H9 (cell line): Measurements from ENCODE around the gene ROCK1. TPM values are rescaled to one million over a fixed set of nuclear protein-coding genes. Genes with fewer than 3 reads are reported as not detected.

Experiments used
- DNase-seq: peaks from one replicate; pipeline ENCODE4 v3.0.0-alpha.2; 2017
- H2AFZ ChIP-seq: one replicate; pipeline ENCODE4 v1.6.1; 2013; ENCODE audit warnings: mild to moderate bottlenecking, low read length, control low read depth, moderate library complexity
- H2AK5ac ChIP-seq: 2 replicates; pipeline ENCODE4 v1.6.1; 2013; ENCODE audit warnings: low read length, control low read depth, mixed read lengths; ENCODE audit not compliant: insufficient read length
- H2BK120ac ChIP-seq: one replicate; pipeline ENCODE4 v1.6.1; 2013; ENCODE audit warnings: low read depth, mild to moderate bottlenecking, low read length, control low read depth, inconsistent platforms; ENCODE audit not compliant: poor library complexity, severe bottlenecking
- H2BK12ac ChIP-seq: 2 replicates; pipeline ENCODE4 v1.6.1; 2013; ENCODE audit warnings: low read length, control low read depth, mixed read lengths, low read depth; ENCODE audit not compliant: insufficient read length
- H2BK15ac ChIP-seq: 2 replicates; pipeline ENCODE4 v1.6.1; 2013; ENCODE audit warnings: low read depth, low read length, control low read depth
- H2BK20ac ChIP-seq: one replicate; pipeline ENCODE4 v1.6.1; 2013; ENCODE audit warnings: low read depth, mild to moderate bottlenecking, low read length, control low read depth, inconsistent platforms; ENCODE audit not compliant: poor library complexity, severe bottlenecking
- H2BK5ac ChIP-seq: 2 replicates; pipeline ENCODE4 v1.6.1; 2013; ENCODE audit warnings: low read length, control low read depth, mixed read lengths; ENCODE audit not compliant: insufficient read length
- H3K14ac ChIP-seq: 2 replicates; pipeline ENCODE4 v1.6.1; 2013; ENCODE audit warnings: low read length, control low read depth; ENCODE audit not compliant: insufficient read depth
- H3K18ac ChIP-seq: 2 replicates; pipeline ENCODE4 v1.6.1; 2013; ENCODE audit warnings: low read depth, mild to moderate bottlenecking, mixed read lengths, low read length, control low read depth; ENCODE audit not compliant: insufficient read length
- H3K23ac ChIP-seq: 2 replicates; pipeline ENCODE4 v1.6.1; 2013; ENCODE audit warnings: low read length, control low read depth, mixed read lengths, low read depth; ENCODE audit not compliant: insufficient read length
- H3K23me2 ChIP-seq: 2 replicates; pipeline ENCODE4 v1.6.1; 2013; ENCODE audit warnings: low read depth, mild to moderate bottlenecking, mixed read lengths, low read length, control low read depth; ENCODE audit not compliant: insufficient read length, poor library complexity, severe bottlenecking
- H3K27ac ChIP-seq: 2 replicates; pipeline ENCODE4 v1.5.1; 2013; ENCODE audit warnings: low read length, control low read depth, mixed read lengths, low read depth; ENCODE audit not compliant: insufficient read length
- H3K27me3 ChIP-seq: 2 replicates; pipeline ENCODE4 v1.6.1; 2013; ENCODE audit warnings: low read length, control low read depth, inconsistent platforms; ENCODE audit not compliant: insufficient read depth
- H3K4ac ChIP-seq: 2 replicates; pipeline ENCODE4 v1.6.1; 2013; ENCODE audit warnings: low read depth, mild to moderate bottlenecking, control low read depth, inconsistent platforms, low read length, moderate library complexity
- H3K4me1 ChIP-seq: 2 replicates; pipeline ENCODE4 v1.6.1; 2013; ENCODE audit warnings: low read length, control low read depth, inconsistent platforms; ENCODE audit not compliant: insufficient read depth
- H3K4me2 ChIP-seq: 2 replicates; pipeline ENCODE4 v1.6.1; 2013; ENCODE audit warnings: low read length, control low read depth, mixed read lengths; ENCODE audit not compliant: insufficient read length, insufficient read depth
- H3K56ac ChIP-seq: 2 replicates; pipeline ENCODE4 v1.6.1; 2013; ENCODE audit warnings: low read depth, mild to moderate bottlenecking, mixed read lengths, low read length, control low read depth; ENCODE audit not compliant: insufficient read length
- H3K79me1 ChIP-seq: 2 replicates; pipeline ENCODE4 v1.6.1; 2013; ENCODE audit warnings: low read depth, mild to moderate bottlenecking, moderate library complexity, low read length, control low read depth, inconsistent platforms; ENCODE audit not compliant: insufficient read depth, poor library complexity, severe bottlenecking
- H3K79me2 ChIP-seq: 2 replicates; pipeline ENCODE4 v1.6.1; 2013; ENCODE audit warnings: low read length, control low read depth, inconsistent platforms; ENCODE audit not compliant: insufficient read depth
- H3K9ac ChIP-seq: 2 replicates; pipeline ENCODE4 v1.6.1; 2013; ENCODE audit warnings: low read length, control low read depth, mixed read lengths; ENCODE audit not compliant: insufficient read length; ENCODE audit errors: extremely low read depth
- H3K9me3 ChIP-seq: one replicate; pipeline ENCODE4 v1.6.1; 2013; ENCODE audit warnings: low read depth, low read length, inconsistent platforms; ENCODE audit not compliant: control insufficient read depth
- H3T11ph ChIP-seq: one replicate; pipeline ENCODE4 v1.6.1; 2013; ENCODE audit warnings: mild to moderate bottlenecking, low read length, control low read depth, inconsistent platforms
- H4K20me1 ChIP-seq: one replicate; pipeline ENCODE4 v1.6.1; 2013; ENCODE audit not compliant: control insufficient read depth, insufficient read length, insufficient read depth
- H4K5ac ChIP-seq: 2 replicates; pipeline ENCODE4 v1.6.1; 2013; ENCODE audit warnings: low read depth, mild to moderate bottlenecking, mixed read lengths, low read length, control low read depth; ENCODE audit not compliant: insufficient read length
- H4K8ac ChIP-seq: replicated peaks from 2 replicates; pipeline ENCODE4 v1.6.1; 2013; ENCODE audit warnings: low read length, control low read depth, mixed read lengths, low read depth; ENCODE audit not compliant: insufficient read length
- H4K91ac ChIP-seq: 2 replicates; pipeline ENCODE4 v1.6.1; 2013; ENCODE audit warnings: low read depth, mild to moderate bottlenecking, moderate library complexity, mixed read lengths, low read length, control low read depth; ENCODE audit not compliant: insufficient read length
- H3K27ac Mint-ChIP-seq, 3 experiments: 2 replicates in 2 of 3; 3 replicates in 1 of 3; pipeline ENCODE4 v1.8.0; 2020 to 2021; ENCODE audit warnings: mixed read lengths in 3 of 3, mild to moderate bottlenecking in 1 of 3, moderate library complexity in 1 of 3
- H3K27me3 Mint-ChIP-seq: 2 replicates; pipeline ENCODE4 v1.8.0; 2021; ENCODE audit warnings: low read depth, mild to moderate bottlenecking, moderate library complexity, mixed read lengths
- H3K36me3 Mint-ChIP-seq, 3 experiments: 2 replicates in 2 of 3; 3 replicates in 1 of 3; pipeline ENCODE4 v1.8.0; 2020 to 2021; ENCODE audit warnings: low read depth in 3 of 3, mixed read lengths in 3 of 3; ENCODE audit not compliant: insufficient read depth in 1 of 3
- H3K4me1 Mint-ChIP-seq, 2 experiments: 2 replicates each; pipeline ENCODE4 v1.8.0; 2020; ENCODE audit warnings: mixed read lengths in 2 of 2
- H3K4me3 Mint-ChIP-seq, 2 experiments: 2 replicates in 1 of 2; 3 replicates in 1 of 2; pipeline ENCODE4 v1.8.0; 2020 to 2021; ENCODE audit warnings: mild to moderate bottlenecking in 2 of 2, mixed read lengths in 2 of 2, moderate library complexity in 1 of 2
- H3K9me3 Mint-ChIP-seq, 2 experiments: 2 replicates in 1 of 2; 3 replicates in 1 of 2; pipeline ENCODE4 v1.8.0; 2020; ENCODE audit warnings: mild to moderate bottlenecking in 2 of 2, mixed read lengths in 2 of 2, moderate library complexity in 1 of 2
- CTCF ChIP-seq: fragments of 200-600 bp; sonication (generic); conservative IDR thresholded peaks from 3 replicates; pipeline ENCODE4 v1.8.0; 2021; ENCODE audit warnings: antibody characterized with exemption, mild to moderate bottlenecking
- WGBS: extraction: QIAGEN DNeasy Blood & Tissue Kit; methylation state at CpG from one replicate; pipeline ENCODE4 v1.1.7; 2013; ENCODE audit warnings: missing lambda C conversion rate, low lambda C conversion rate, mixed read lengths; ENCODE audit not compliant: insufficient read length; ENCODE audit errors: extremely low coverage; 5-methylcytosine and 5-hydroxymethylcytosine counted together
- total RNA-seq: library from RNA; stranded (reverse); gene quantifications from 2 replicates; pipeline ENCODE4 v1.2.1, GENCODE V29; 2021

ROCK1 gene
- total RNA-seq, 1 experiment from 2014 or later: 38.2 TPM

GRCh38 chr18:21074336-21075323 is 37.0 kb downstream of the ROCK1 start:
- no peak overlapping the region for H2BK15ac ChIP-seq
- no peak for DNase-seq
- Mint-ChIP-seq H3K9me3 (no peaks in the 10 kb centered on the region; a peak in 1 of 5 replicates), H3K27ac (peak overlapping the region in 1 of 3 experiments; percentile 42; a peak in 2 of 7 replicates), H3K4me1 (peaks cover 8 to 9% of the 10 kb centered on the region in 2 experiments; a peak in 2 of 4 replicates), H3K36me3 (no peaks in the 10 kb centered on the region), H3K4me3 (no peak overlapping the region; a peak in 1 of 5 replicates), H3K27me3 (no peaks in the 10 kb centered on the region)
- no peaks in the 10 kb centered on the region for H3K23me2 ChIP-seq
- no peak overlapping the region for H2BK120ac ChIP-seq
- no peak overlapping the region for H2BK12ac ChIP-seq
- H4K8ac ChIP-seq: no peak overlapping the region
- H3K56ac ChIP-seq: no peak overlapping the region
- H3K4me2 ChIP-seq: no peak overlapping the region
- no peak overlapping the region for H2BK20ac ChIP-seq
- no peaks in the 10 kb centered on the region for H3K27me3 ChIP-seq
- H3K27ac ChIP-seq: no peak overlapping the region
- no peak overlapping the region for H2AFZ ChIP-seq
- H3T11ph ChIP-seq: no peak overlapping the region
- no peak overlapping the region for H3K18ac ChIP-seq
- no peaks in the 10 kb centered on the region for H4K20me1 ChIP-seq
- no peak overlapping the region for H3K4ac ChIP-seq
- no peak for TF ChIP-seq CTCF
- no peak overlapping the region for H2BK5ac ChIP-seq
- H2AK5ac ChIP-seq: no peak overlapping the region
- peaks cover 17% of the 10 kb centered on the region; the same call in 1 of the 2 replicates for H3K79me2 ChIP-seq
- H3K14ac ChIP-seq: no peak overlapping the region
- no peak overlapping the region for H3K23ac ChIP-seq
- H3K79me1 ChIP-seq: peaks cover 22% of the 10 kb centered on the region
- no peaks in the 10 kb centered on the region for H3K9me3 ChIP-seq
- WGBS: no CpG with 5 or more reads among the region's 3 CpGs
- no peaks in the 10 kb centered on the region for H3K4me1 ChIP-seq
- no peak overlapping the region for H4K91ac ChIP-seq
- no peak overlapping the region for H4K5ac ChIP-seq
- H3K9ac ChIP-seq: no peak overlapping the region
